ENCODE data around the gene MOB2.

Gene MOB2

DNA sequence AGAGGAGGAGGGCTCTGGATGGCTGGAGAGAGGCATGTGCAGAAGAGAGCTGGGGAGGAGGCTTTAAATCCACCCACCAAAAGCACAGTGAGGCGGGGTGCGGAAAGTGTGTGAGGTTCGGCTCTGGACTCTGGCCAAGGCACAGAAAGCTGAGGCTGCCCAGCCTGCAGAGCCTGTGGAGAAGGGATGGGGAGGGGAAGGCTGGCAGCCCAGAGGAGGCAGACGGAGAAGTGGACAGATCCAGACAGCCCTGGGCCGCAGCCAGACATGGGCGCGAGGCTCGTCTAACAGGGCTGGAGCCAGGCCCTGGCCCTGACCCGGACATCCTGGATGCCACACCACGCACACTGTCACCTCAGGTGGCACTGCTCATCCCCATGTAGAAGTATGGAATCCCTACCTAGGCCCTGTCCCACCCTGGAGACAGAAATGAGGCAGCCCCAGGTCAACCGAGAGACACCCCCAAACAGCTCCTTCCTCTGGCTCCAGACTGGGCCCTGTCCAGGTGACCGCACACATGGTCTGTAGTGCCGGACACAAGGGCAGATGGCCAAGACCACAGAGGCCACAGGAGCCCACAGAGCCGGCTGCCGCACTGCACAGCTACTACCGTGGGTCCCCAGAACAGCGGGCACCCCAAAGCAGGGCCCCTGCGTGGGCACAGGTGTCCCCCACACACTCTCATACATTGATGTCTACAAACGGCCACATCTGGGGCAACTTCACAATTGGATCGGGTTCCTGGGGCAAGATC lies 16.6 kb upstream of the MOB2 start:
- no peak for DNase-seq

DNA sequence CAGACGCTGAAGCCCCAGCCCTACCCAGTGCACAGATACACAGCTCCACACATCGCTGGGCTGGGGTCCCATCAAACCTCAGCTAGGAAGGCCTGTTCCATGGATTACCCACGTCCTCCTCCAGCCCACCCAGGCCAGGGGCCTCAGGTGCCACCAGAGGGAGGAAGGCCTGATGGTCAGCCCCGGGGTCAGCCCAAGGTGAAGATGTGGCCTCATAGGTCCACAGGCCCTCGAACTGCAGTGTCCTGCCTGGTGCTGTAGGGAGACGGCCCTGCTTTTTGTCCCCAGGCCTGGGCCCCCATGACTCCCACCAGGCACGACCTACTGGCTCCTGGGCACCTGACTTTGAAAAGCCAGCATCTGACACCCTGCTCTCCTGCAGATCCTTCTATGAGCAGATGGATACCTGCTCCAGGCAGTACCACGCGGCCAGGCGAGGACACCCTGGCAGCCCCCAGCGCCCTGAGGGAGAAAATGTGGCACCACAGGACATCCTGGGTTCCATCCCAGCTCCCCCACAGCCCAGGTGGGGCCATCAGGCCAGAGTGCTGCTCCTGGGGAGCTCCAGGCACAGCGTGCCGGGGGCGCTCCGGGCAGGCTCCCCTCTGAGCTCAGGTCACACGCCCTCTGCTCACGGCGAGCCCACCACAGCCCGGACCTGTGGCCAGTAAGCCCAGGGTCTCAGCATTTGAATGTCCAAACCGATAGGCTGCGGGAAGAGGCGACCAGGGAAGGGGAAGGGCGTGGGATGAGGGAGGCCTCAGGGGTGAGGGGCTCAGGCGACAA lies 15.8 kb upstream of the MOB2 start:
- DNase-seq: no peak

DNA sequence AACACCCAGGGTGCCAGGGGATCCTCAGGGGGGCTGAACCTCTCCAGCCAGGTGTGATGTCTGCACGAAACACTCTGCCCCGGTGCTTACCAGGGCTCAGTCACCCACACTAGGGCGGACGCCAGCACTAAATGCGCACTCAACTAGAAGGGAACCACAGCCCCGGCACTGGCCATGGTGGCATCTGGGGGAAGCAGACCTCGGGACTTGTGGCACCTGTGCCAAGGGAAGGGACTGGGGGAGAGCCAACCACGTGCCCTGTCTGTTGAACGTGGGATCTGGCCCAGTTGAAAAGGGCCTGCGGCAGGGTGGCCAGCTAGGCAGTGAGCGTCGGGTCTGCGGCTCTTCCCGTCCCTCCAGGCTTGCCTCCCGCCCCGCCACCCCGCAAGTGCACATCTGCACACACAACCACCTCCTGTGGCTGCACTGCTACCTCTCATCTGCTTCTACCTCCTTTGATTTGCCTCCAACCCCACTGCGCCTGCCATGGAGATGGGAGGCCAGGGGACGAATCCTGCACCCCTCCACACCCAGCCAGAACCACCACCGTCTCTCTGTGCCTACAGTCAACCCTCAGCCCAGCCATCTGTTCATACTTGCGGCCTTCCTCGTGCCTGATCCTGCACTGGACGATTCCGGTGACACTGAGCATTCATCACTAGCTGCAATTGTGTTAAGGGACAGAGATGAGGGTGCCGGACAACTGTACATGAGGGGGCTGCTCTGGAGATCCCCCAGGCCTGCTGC lies 15.0 kb upstream of the MOB2 start:
- DNase-seq: no peak

DNA sequence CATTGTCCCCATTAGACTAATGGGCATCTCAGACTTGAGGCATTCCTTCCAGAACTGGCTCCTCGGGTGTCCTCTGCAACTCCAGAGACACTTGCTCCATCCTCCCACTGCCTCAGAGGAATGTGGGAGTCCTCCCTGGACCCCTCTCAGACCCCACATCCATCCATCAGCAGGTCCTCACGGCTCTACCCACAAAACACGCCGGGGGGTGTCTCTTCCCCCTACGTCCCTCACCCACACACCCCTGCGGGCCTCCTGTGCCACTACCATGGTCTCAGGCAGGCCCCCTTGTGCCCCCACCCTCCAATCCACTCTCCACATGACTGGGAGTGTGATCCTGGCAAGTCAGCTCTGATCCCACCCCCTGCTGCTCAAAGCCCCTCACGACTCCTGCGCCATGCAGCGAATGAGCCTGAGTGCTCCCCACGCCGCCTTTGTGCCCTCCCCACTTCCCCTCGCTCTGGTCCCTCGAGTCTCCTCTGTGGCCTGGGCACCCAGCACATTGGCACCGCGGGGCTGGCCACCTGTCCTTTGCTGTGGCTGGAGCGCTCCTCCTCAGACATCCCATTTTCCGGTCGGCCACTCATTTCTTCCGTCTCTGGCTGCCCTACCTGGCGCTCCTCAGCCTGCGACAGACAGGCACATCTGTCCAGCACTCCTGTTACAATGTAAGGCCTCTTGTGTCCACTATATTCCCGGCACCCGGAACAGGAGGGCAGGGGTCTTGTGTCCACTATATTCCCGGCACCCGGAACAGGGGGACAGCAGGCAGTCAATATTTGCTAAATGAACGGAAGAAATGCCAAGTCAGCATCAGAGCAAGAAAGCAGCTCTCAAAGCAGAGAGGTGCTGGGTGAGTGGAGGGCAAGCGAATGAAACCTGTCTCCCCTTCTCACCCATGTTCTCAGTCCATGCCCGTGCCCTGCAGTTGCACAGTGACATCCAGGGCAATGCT lies 14.2 kb upstream of the MOB2 start:
- DNase-seq: no peak

DNA sequence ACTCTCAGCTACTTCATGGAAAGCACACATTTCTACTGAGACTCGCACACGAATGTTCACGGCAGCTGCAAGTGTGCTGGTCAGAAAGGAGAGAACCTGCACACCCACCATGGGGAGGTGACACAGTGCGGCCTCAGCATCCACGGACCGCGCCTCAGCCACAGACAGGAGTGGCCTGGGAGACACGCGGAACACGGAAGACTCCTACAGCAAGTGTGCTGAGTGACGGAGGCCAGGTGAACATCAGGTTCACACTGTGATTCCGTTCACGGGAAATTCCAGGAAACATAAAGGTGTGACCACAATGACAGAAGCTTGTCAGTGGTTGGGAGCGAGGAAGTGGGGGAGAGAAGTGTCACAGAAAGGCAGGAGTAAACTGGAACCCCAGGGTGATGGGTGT lies 13.3 kb upstream of the MOB2 start:
- DNase-seq: no peak

DNA sequence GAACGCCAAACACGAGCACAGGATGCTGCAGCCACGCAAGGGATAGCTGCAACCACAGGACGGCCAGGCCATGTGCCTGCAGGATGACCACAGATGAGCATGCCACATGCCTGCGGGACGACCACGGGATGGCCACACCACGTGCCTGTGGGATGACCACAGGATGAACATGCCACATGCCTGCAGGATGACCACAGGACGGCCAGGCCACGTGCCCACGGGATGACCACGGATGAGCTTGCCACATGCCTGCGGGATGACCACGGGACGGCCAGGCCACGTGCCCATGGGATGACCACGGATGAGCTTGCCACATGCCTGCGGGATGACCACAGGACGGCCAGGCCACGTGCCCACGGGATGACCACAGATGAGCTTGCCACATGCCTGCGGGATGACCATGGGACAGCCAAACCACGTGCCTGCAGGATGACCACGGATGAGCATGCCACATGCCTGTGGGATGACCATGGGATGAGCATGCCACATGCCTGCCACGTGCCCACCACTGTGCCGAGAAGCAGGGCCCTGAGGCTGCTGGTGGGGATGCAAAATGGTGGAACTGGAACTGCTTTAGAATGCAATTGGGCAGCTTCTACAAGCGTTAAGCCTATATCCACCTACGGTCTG lies 12.8 kb upstream of the MOB2 start:
- no peak for DNase-seq

DNA sequence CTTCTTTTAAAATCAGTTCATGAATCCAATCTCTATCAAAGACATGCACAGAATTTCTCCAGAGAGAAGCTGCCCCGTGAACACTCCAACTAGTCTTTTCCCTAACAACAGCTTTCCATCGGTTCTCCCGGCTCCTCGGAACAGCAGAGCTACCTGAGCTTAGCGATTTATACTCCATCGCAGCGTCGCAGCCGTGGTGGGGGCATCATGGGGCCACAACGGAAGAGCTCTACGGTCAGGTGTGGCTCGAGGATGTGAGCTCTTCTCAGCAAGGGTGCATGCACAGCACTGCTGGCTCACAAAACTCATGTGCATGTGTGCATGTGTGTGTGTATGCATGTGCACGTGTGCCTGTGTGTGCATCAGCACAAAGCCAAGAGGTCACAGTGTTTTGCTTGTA lies 11.7 kb upstream of the MOB2 start:
- DNase-seq: no peak

DNA sequence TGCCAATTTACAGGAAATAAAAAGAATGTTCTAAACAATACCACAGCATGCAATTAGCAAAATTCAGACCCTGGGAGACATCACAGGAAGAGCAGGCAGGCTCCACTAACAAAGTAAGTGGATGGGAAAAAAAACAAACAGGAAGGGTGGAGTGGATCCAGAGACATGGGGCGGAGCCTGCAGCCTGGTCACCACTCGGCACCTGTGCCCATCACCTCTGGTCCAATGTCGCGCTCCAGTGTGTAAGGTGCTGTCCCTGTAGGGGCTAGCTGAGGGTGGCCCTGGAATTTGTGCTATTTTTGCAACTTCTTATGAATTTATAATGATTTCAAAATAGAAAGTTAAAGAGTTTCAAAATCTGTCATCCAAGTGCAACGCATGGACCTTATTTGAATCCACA lies 11.0 kb upstream of the MOB2 start:
- DNase-seq: no peak

DNA sequence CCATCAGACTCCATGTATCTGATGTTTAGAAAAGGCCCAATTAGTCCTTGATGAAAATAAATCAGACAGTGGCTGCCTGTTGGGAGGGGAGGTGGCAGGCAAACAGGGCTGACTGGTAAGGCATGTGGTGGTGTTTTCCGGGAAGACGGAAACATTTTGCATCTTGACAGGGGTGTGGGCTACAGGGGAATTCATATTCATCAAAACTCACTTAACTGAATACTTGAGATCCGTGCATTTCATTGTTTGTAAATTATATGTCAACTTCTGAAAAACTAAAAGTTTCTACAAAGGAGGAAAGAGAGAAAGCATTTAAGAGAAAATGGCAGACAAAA lies 10.1 kb upstream of the MOB2 start:
- DNase-seq: no peak

DNA sequence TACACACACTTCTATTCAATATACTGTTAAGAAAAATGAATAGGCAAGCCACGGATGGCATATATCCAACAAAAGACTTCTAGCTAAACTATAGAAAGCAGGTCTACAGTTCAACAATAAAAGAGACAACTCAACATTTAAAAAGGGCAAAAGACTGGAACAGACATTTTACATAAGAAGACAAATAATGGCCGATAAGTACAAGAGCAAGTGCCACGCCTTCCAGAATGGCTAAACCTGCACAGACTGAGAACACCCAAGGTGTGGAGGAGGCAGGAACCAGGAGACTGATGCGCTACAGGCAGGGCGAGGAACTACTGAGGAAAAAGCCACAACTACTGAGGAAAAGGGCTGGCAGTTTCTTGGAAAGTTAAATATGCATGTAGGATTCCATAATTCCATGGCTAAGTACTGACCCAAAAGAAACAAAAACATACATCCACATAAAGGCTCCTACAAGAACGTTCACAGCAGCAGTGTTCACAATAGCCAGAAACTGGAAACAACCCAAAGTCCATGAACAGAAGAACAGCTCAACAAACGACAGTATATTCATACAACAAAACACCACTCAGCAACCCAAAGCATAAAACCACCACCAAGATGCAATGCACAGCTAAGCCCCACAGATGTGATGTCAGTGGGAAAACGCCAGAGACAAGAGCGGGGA lies 9.6 kb upstream of the MOB2 start:
- DNase-seq: no peak

DNA sequence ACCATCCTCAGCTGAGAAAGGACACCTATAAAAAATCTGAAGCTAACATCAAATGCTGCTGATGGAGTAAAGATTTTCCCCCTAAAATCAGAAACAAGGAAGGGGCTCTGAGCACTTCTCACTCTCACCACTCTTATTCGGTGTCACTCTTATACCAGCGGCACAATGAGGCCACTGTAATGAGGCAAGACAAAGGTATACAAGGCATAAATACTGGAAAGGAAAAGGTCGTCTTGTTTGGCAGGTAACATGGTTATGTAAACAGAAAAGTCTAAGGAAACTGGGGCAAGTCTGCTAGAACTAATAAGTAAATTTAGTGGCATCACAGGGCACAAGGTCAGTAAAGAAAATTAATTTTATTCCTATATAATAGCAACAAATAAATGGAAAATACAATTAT lies 8.1 kb upstream of the MOB2 start:
- DNase-seq: no peak

DNA sequence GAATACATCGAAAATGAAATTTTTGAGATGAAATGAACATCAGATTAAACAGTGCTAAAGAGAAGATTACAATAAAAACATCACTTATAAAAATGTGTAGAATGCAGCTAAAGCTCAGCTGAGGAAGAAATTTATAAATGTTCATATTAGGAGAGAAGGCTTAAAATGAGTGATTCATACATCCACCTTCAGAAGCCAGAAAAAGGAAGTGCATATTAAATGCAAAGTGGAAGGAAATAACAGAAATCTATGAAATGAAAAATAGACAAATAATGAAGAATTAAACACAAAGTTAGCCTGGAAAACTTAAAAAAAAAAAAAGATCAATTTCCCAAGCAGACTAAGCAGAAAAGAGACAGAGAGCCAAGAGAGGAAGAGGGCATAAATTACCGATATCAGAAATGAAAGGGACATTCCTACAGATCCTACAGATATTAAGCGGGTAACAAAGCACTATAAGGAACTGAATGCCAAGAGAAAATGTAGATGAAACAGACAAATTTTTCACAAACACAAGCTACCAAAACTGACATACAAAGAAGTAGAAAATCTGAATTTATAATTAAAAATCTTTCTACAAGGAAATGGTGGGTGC lies 7.2 kb upstream of the MOB2 start:
- DNase-seq: no peak

DNA sequence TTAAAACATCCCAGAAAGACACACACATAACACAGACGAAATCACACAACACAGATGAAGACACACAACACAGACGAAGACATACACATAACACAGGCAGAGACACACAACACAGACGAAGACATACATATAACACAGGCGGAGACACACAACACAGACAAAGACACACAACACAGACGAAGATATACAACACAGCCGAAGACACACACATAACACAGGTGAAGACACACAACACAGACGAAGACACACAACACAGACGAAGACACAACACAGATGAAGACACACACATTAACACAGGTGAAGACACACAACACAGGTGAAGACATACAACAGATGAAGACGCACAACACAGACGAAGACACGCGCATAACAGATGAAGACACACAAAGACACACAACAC lies 4.8 kb upstream of the MOB2 start:
- DNase-seq: no peak

DNA sequence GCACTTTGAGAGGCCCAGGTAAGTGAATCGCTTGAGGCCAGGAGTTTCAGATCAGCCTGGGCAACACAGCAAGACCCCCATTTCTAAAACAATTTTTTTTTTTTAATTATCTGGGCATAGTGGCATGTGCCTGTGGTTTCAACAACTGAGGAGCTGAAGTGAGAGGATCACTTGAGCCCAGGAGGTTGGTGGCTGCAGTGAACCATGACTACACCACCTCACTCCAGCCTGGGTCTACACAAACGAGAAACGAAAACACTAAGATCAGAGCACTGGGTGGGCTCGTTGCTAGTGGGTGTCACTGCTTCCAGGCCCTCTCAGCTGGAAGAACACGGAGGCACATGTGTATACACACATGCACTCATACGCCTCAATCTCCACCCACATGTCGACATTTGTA lies 4.1 kb upstream of the MOB2 start:
- DNase-seq: no peak

DNA sequence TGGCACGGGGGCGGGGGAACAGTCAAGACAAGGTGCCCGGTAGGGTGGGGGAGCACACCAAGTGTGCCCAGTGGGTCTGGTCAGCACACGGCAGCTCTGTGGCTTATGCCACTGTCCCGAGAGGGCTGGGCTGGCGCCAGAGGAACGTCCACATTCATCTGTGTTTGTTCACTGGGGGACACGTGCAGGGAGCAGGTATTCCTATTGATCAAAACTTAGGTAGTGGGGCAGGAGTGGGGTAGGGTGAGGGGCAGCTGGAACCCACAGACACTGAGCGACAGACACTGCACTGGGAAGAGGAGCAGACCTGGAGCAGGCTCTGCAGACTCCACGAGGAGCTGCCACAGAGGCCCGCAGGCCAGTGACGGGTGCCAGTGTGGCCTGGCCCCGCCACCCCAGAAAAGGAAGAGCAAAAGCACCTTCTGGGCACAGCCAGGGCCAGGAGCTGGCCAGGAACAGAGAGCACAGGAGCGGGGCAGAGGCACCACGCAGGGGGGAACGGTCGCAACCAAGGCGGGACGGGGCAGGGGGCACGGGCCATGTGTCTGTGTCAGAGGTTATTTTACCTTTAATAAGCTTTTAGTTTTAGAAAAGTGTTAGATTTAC lies 2.1 kb upstream of the MOB2 start:
- no peak for DNase-seq

DNA sequence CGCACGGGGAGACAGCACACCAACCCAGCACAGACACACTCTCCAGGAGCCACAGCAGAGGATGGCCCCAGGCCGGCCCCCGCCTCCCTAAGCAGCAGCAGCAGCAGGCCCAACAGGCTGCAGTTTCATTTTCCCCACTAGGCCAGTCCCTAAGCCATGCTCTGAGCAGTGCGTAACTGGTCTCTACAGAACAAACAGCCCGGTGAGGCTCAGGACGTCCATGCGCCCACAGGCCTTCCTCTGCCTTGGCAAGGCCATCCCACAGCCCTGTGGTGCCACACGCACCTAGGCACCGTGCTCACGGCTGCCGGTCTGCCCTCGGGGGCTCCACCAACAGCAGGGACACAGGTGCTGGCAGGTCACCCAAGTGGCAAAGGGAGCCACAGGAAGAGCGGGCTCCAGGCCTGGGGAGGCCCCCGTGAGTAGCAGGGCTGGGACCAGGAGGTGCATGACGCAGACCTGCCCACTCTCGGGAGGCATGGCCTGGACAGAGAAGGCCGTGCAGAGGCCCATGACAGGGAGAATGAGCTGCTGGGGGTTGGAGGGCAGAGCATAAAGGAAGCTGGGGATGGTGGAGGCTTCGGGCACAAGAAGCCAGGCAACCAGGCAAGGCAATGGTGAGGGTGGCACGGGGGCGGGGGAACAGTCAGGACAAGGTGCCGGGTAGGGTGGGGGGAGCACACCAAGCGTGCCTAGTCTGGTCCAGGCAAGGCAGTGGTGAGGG lies 1.4 kb upstream of the MOB2 start:
- DNase-seq: no peak

DNA sequence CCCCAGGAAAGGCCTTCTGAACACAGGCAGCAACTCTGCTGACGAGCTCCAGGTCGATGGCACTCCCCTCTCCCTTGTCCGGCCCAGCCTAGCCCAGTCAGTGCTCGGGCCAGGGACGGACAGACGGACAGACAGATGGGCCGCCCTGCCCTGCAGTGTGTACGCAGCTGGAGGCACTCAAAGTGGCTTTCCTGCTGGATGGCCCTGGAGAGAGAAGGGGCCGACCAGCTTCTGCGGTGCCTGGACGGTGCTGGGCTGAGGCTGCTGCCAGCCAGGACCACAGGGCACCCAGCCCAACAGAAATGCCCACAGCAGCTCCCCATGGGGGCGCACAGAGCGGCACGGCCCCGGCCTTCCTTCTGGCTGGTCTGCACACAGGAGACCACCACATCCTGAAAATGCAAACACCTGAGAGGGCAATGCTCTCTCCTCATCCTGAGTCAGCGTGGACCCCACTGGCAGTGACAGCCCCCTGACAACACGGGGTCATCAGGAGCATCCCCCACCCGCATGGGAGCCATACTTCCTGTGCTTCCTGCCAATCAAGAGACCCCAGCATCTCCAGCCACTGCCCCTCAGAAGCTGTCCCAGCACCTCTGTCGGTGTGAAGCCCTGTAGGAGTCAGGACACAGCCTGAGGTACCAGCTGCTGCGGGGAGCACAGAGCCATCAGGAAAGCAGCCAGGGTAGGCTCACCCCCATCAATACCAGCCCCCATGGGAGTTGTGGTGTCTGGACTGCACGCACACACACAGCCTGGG lies 692 bp upstream of the MOB2 start:
- DNase-seq: no peak

DNA sequence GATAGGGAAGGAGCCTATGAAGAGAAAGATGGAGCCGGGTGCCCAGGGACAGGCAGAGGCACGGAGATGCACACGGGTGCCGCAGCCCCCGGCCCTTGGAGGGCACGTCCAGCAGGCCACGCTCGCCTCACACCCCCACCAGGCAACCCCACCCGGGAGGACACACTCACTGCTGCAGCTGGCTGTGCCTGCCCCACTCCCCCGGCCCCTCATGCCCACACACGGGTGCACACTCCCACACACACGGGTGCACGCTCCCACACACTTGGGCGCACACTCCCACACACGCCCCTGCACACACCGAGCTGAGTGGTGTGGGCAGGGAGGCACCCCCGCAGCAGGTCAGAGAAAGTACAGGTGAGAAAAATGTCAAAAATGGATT lies 1.1 kb downstream of the MOB2 start:
- DNase-seq: no peak

DNA sequence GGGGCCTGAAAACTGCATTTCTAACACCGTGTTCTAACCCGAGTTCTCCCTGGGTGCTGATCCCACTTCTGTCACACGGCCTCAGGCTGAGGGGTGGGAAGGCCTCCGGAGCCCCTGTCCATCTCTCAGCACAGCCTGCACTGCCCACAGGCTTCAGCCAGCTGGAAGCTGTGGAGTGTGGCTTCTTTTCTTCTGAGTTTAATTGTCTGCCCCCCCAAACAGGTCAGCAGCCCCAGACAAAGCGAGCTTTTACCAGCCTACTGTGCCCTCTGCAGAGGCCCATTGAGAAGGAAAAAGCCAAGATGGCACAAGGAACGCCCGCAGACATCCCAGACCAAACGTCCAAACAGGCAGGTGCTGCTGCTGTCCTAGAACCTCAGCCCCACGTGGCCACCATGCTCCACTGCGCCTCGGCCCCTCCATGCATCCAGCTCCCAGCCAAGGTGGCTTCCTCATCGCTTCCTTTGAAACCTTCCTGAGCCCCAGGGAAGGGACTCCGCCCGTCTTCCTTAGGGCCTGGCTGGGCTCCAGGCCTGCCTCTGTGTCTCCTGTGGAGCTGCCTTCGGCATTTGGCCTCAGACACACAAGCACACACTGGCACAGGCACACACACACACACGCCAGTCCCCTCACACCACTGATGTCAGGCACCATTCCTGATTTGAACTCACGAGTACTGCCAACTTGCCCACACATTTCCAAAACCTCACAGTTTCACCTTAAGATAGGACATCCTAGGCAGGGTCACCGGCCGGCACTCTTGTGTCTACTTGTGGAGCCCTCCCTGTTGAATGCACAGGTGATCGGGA lies 1.7 kb downstream of the MOB2 start:
- DNase-seq: no peak
